Right atrium auricular region (tissue), 2 donors: ENCODE data around the gene GREB1L. TPM values are rescaled to one million over a fixed set of nuclear protein-coding genes. Genes with fewer than 3 reads are reported as not detected.

Experiments used
- DNase-seq: peaks from one replicate; pipeline ENCODE4 v3.0.0-alpha.2; 2019; ENCODE audit warnings: low spot score
- H3K27ac ChIP-seq, 2 donors: fragments of 200-600 bp; sonication (generic); 1 replicate in 1 of 2; 2 replicates in 1 of 2; pipeline ENCODE4 v1.5.1; 2016 to 2019
- H3K27me3 ChIP-seq, 2 donors: fragments of 200-600 bp; sonication (generic); one replicate each; pipeline versions ENCODE4 v1.5.1 to v1.6.0; 2017 to 2019
- H3K36me3 ChIP-seq: fragments of 200-600 bp; sonication (generic); one replicate; pipeline ENCODE4 v1.5.1; 2016
- H3K4me1 ChIP-seq, 2 donors: fragments of 200-600 bp; sonication (generic); one replicate each; pipeline versions ENCODE4 v1.5.1 to v1.6.0; 2017 to 2019
- H3K4me3 ChIP-seq, 2 donors: fragments of 200-600 bp; sonication (generic); 1 replicate in 1 of 2; 2 replicates in 1 of 2; pipeline ENCODE4 v1.5.1; 2017 to 2019; ENCODE audit warnings: mild to moderate bottlenecking in 1 of 2, moderate library complexity in 1 of 2
- H3K9me3 ChIP-seq, 2 donors: fragments of 200-600 bp; sonication (generic); one replicate each; pipeline ENCODE4 v1.5.1; 2019
- CTCF ChIP-seq, 2 donors: fragments of 200-600 bp; sonication (generic); IDR thresholded peaks; one replicate each; pipeline ENCODE4 v1.5.1; 2019; ENCODE audit warnings: antibody characterized with exemption in 2 of 2
- total RNA-seq, 2 donors: library from RNA; depleted of rRNA; stranded (reverse); fragments of >200 nt; gene quantifications; one replicate each; pipeline ENCODE4 v1.1.0, GENCODE V29; 2016

The GREB1L gene
- total RNA-seq, 2 donors from 2014 or later = 17.5 to 19.1 TPM

- TF ChIP-seq CTCF (IDR thresholded peaks at IDR 0.05) = no peak
- DNase-seq = no peak
- Histone ChIP-seq H3K27me3 (no peaks in the 10 kb centered on the region), H3K27ac (peak overlapping the region in 1 of 2 donors; percentile 53), H3K4me3 (no peak overlapping the region), H3K4me1 (peaks cover 0 to 20% of the 10 kb centered on the region in 2 donors), H3K36me3 (no peaks in the 10 kb centered on the region), H3K9me3 (no peaks in the 10 kb centered on the region)
These were observed 209.8 kb downstream of the GREB1L start for GRCh38 chr18:21451851-21452250.

GRCh38 chr18:21452276-21452780 lies 210.3 kb downstream of the GREB1L start:
- Histone ChIP-seq H3K4me1 (peaks cover 0 to 20% of the 10 kb centered on the region in 2 donors), H3K4me3 (no peak overlapping the region), H3K27ac (peak overlapping the region; percentile 42 to 53), H3K36me3 (no peaks in the 10 kb centered on the region), H3K9me3 (no peaks in the 10 kb centered on the region), H3K27me3 (no peaks in the 10 kb centered on the region)
- no peak for DNase-seq
- no peak for TF ChIP-seq CTCF (IDR thresholded peaks at IDR 0.05)

GRCh38 chr18:21452796-21453510 lies 210.9 kb downstream of the GREB1L start:
- Histone ChIP-seq H3K27ac (peak overlapping the region; percentile 17 to 42), H3K4me3 (no peak overlapping the region), H3K36me3 (no peaks in the 10 kb centered on the region), H3K9me3 (no peaks in the 10 kb centered on the region), H3K27me3 (no peaks in the 10 kb centered on the region), H3K4me1 (peaks cover 0 to 22% of the 10 kb centered on the region in 2 donors)
- TF ChIP-seq CTCF (IDR thresholded peaks at IDR 0.05) = no peak
- DNase-seq = no peak

GRCh38 chr18:21453511-21453901 lies 211.5 kb downstream of the GREB1L start:
- no peak for TF ChIP-seq CTCF (IDR thresholded peaks at IDR 0.05)
- DNase-seq = no peak
- Histone ChIP-seq H3K9me3 (no peaks in the 10 kb centered on the region), H3K4me1 (peaks cover 0 to 26% of the 10 kb centered on the region in 2 donors), H3K4me3 (no peak overlapping the region), H3K36me3 (no peaks in the 10 kb centered on the region), H3K27ac (peak overlapping the region in 1 of 2 donors; percentile 17), H3K27me3 (no peaks in the 10 kb centered on the region)

- H3K27ac ChIP-seq = no peak overlapping the region
These were observed 212.7 kb downstream of the GREB1L start for GRCh38 chr18:21454725-21455124.

More at GRCh38 chr18:21454725-21455124, 212.7 kb downstream of the GREB1L start:
- TF ChIP-seq CTCF (IDR thresholded peaks at IDR 0.05) = no peak
- Histone ChIP-seq H3K36me3 (no peaks in the 10 kb centered on the region), H3K27me3 (no peaks in the 10 kb centered on the region), H3K9me3 (no peaks in the 10 kb centered on the region), H3K4me3 (no peak overlapping the region), H3K4me1 (peaks cover 0 to 26% of the 10 kb centered on the region in 2 donors)
- DNase-seq = no peak
